Adipose tissue (tissue), 3 donors: ENCODE results near the gene WNT5A. TPM values are rescaled to one million over a fixed set of nuclear protein-coding genes. Genes with fewer than 3 reads are reported as not detected.

Experiments
- H3K27ac ChIP-seq: one replicate; pipeline ENCODE4 v1.5.1; 2013; ENCODE audit warnings: low read depth, low read length
- WGBS, 3 donors: extraction: QIAGEN DNeasy Blood & Tissue Kit; methylation state at CpG; one replicate each; pipeline ENCODE4 v1.1.7; 2013; 5-methylcytosine and 5-hydroxymethylcytosine counted together
- polyA plus RNA-seq, 3 donors: library from polyadenylated mRNA; stranded (reverse); fragments of 200-250 nt; gene quantifications; one replicate each; pipeline ENCODE4 v1.2.3, GENCODE V29; 2013
- donor health status: healthy with polysubstance abuse.
- donor health status: Bipolar disorder and iron deficiency.
- donor health status: healthy.

WNT5A gene
- polyA plus RNA-seq, 3 donors = 1.1 to 1.4 (median 1.2) TPM

DNA sequence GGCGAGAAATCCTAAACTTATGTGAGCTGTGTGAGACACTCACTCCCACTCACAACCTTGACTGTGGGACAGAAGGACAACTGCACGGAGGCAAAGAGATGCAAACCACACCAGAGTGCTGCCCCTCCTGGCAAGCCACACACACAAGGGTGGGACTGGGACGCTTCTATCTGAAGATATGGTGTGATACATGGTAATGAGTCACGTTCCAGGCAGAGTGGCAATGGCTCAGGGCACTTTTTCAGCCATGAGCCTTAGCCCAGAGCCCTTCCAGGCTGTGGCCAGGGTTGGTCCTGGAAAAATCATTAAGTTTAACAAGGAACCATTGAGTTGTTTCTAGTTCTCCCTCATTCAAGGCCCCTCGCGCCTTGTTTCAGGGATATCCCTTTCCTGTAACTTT is 56.1 kb downstream of the WNT5A start:
- WGBS, 3 donors = 82 to 91% (median 87%) methylated on average over 6 of the region's 6 CpGs

DNA sequence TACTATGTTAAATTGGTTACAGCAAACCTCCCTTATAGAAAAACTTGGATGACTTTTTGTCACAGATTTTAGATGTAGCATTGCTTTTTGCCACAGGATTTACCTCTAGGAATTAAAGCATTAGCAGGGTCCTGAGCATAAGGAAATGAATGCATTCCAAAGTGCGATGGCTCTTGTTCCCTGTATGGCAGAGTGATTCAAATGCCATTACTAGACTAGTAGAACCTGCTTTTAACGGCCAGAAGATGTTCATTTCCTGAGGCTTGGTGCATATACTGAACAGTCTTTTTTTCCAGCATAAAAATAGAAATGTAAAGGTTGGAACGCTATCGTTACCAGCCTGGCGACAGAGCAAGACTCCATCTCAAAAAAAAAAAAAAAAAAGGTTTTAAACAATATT is 59.4 kb downstream of the WNT5A start:
- H3K27ac ChIP-seq = no peak overlapping the region
- 42 to 58% (median 52%) methylated on average over 5 of the region's 5 CpGs for WGBS, 3 donors

More for the DNA sequence above, 56.1 kb downstream of the WNT5A start:
- H3K27ac ChIP-seq = no peak overlapping the region

DNA sequence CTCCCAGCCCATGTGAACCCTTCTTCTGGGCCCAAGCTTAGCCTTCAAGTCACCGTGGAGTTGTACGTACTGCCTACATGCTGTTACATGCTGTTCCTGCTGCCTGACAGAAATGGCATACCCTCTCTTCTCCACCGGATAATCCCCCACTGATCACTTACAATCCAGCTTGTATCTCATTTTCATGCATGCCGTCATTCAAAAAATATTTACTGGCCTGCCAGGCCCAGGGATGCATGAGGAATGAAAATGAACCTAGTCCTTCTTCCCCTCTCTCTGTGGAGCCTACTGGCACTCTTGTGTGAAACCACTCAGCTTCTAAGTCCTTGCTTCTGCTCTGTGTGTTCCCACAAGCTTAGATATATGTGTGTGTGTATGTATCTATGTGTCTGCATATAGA is 60.6 kb downstream of the WNT5A start:
- 77 to 91% (median 80%) methylated on average over 4 of the region's 4 CpGs for WGBS, 3 donors
- no peak overlapping the region for H3K27ac ChIP-seq

DNA sequence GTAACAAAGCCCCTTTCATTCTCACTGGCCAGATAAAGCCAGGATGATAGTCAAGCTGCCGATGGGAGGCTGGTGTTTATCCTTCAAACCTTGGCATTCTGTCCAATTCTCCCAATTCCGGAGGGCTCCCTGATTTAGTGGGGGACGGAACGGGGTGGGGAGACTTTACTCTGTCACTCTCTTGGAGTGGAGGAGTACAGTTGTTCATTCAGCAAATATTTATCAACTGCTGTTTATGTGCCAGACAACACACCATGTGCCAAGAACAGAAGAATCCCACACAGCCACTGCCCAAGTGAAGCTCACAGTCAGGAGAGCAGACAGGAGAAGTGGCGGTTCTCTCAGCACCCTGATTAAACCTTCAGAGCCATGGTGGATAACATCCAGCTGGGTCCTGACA is 63.3 kb downstream of the WNT5A start:
- WGBS, 3 donors = 57 to 61% (median 61%) methylated on average over 5 of the region's 5 CpGs

DNA sequence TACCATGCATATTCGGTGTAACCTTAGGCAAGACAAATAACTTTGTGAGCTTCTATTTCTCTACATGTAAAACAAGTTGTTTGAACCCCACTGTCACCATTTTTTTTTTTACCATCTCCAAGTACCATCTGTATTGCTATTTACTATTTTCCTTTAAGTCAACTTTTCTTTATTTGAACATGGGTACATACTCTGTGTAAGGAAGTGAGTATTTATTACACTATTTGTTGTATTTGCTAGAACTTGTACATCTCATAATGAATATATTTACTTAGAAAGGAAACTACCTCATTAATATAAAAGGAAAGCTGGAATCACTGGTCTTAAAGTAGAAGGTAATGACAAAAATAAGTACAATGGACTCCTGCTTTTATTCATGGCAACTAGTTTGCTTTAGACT is 69.9 kb downstream of the WNT5A start:
- no peak overlapping the region for H3K27ac ChIP-seq
- 85 to 93% (median 86%) methylated on average over 1 of the region's 1 CpG for WGBS, 3 donors

More for the DNA sequence above, 63.3 kb downstream of the WNT5A start:
- H3K27ac ChIP-seq = no peak overlapping the region

DNA sequence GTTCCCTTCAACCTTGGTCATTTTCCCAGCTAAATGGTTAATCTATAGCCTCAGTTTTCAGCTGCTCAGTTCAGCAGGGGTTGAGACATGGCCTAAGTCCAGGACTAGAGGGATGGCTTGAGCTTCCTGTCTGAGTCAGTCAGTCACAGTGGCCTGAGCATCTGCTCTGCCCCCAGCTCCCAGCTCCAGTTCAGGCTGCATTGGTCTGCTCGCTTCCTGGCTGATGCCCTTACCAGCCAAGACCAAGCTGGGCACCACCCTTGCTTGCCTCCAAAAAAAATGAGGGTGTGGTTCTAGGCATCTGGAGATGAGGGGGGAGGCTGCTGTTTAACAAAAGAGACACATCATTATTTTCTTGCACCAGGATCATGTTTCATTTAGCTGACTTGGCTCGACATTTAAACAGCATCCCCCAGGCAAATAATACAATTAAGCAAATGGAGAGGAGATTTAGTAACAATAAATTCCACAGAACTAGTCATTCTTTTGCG is 70.7 kb downstream of the WNT5A start:
- no peak overlapping the region for H3K27ac ChIP-seq
- WGBS, 3 donors = 62 to 69% (median 63%) methylated on average over 3 of the region's 3 CpGs
